ENCODE results near the gene DHRS13.

Gene DHRS13

GRCh38 chr17:28892024-28892423 lies 10.9 kb downstream of the DHRS13 start:
- Histone ChIP-seq H3K4me3 (ENCODE audit: low read depth, low read length, poor library complexity, severe bottlenecking) (no peak overlapping the region), H3K9ac (ENCODE audit: low read length) (no peak overlapping the region), H3K9me2 (ENCODE audit: low read depth, low read length) (no peaks in the 10 kb centered on the region), H3K9me3 (ENCODE audit: low read length) (no peaks in the 10 kb centered on the region), H3K27me3 (ENCODE audit: insufficient read depth, low read length) (no peaks in the 10 kb centered on the region), H3K27ac (ENCODE audit: low read depth, low read length, poor library complexity, severe bottlenecking) (no peak overlapping the region), H2AFZ (ENCODE audit: low read length) (no peak overlapping the region), H3K79me2 (ENCODE audit: insufficient read depth, low read length) (peaks cover 11% of the 10 kb centered on the region; the same call in 1 of the 2 replicates), H3K36me3 (ENCODE audit: insufficient read depth, low read length) (peaks cover 10% of the 10 kb centered on the region; the same call in 1 of the 2 replicates), H3K4me2 (ENCODE audit: low read length) (no peak overlapping the region), H3K4me1 (ENCODE audit: insufficient read depth, low read length, severe bottlenecking) (peaks cover 53% of the 10 kb centered on the region), H4K20me1 (ENCODE audit: insufficient read depth, low read length) (no peaks in the 10 kb centered on the region), H3F3A (ENCODE audit: insufficient read depth, low read length) (no peaks in the 10 kb centered on the region)
- TF ChIP-seq CTCF (IDR thresholded peaks at IDR 0.05; ENCODE audit: low read length), result no peak
- no peak for TF ChIP-seq EZH2 (IDR thresholded peaks at IDR 0.05; ENCODE audit: borderline replicate concordance, low read length)

GRCh38 chr17:28891201-28891600 lies 11.7 kb downstream of the DHRS13 start:
- Histone ChIP-seq H3K9me2 (ENCODE audit: low read depth, low read length) (no peaks in the 10 kb centered on the region), H3K27ac (ENCODE audit: low read depth, low read length, poor library complexity, severe bottlenecking) (no peak overlapping the region), H3K4me2 (ENCODE audit: low read length) (no peak overlapping the region), H3F3A (ENCODE audit: insufficient read depth, low read length) (no peaks in the 10 kb centered on the region), H2AFZ (ENCODE audit: low read length) (no peak overlapping the region), H3K9me3 (ENCODE audit: low read length) (no peaks in the 10 kb centered on the region), H3K4me3 (ENCODE audit: low read depth, low read length, poor library complexity, severe bottlenecking) (no peak overlapping the region), H3K79me2 (ENCODE audit: insufficient read depth, low read length) (peaks cover 3% of the 10 kb centered on the region; the same call in 1 of the 2 replicates), H4K20me1 (ENCODE audit: insufficient read depth, low read length) (no peaks in the 10 kb centered on the region), H3K4me1 (ENCODE audit: insufficient read depth, low read length, severe bottlenecking) (peaks cover 47% of the 10 kb centered on the region), H3K9ac (ENCODE audit: low read length) (no peak overlapping the region), H3K36me3 (ENCODE audit: insufficient read depth, low read length) (peaks cover 10% of the 10 kb centered on the region; the same call in 1 of the 2 replicates), H3K27me3 (ENCODE audit: insufficient read depth, low read length) (no peaks in the 10 kb centered on the region)
- TF ChIP-seq CTCF (IDR thresholded peaks at IDR 0.05; ENCODE audit: low read length), result no peak
- no peak for TF ChIP-seq EZH2 (IDR thresholded peaks at IDR 0.05; ENCODE audit: borderline replicate concordance, low read length)

GRCh38 chr17:28889996-28890395 lies 12.9 kb downstream of the DHRS13 start:
- Histone ChIP-seq H4K20me1 (ENCODE audit: insufficient read depth, low read length) (no peaks in the 10 kb centered on the region), H3F3A (ENCODE audit: insufficient read depth, low read length) (no peaks in the 10 kb centered on the region), H3K9me2 (ENCODE audit: low read depth, low read length) (no peaks in the 10 kb centered on the region), H3K27me3 (ENCODE audit: insufficient read depth, low read length) (no peaks in the 10 kb centered on the region), H3K36me3 (ENCODE audit: insufficient read depth, low read length) (peaks cover 10% of the 10 kb centered on the region; the same call in 1 of the 2 replicates), H3K27ac (ENCODE audit: low read depth, low read length, poor library complexity, severe bottlenecking) (no peak overlapping the region), H3K4me1 (ENCODE audit: insufficient read depth, low read length, severe bottlenecking) (peaks cover 37% of the 10 kb centered on the region), H2AFZ (ENCODE audit: low read length) (no peak overlapping the region), H3K79me2 (ENCODE audit: insufficient read depth, low read length) (no peaks in the 10 kb centered on the region), H3K4me3 (ENCODE audit: low read depth, low read length, poor library complexity, severe bottlenecking) (no peak overlapping the region), H3K9me3 (ENCODE audit: low read length) (no peaks in the 10 kb centered on the region), H3K9ac (ENCODE audit: low read length) (no peak overlapping the region), H3K4me2 (ENCODE audit: low read length) (no peak overlapping the region)
- no peak for TF ChIP-seq CTCF (IDR thresholded peaks at IDR 0.05; ENCODE audit: low read length)
- no peak for TF ChIP-seq EZH2 (IDR thresholded peaks at IDR 0.05; ENCODE audit: borderline replicate concordance, low read length)
